Aorta (tissue), 5 donors: ENCODE results near the gene TRAPPC6A. TPM values are rescaled to one million over a fixed set of nuclear protein-coding genes. Genes with fewer than 3 reads are reported as not detected.
A peak's percentile ranks its signal among the peaks of the same experiment; 100 is the strongest.

Experiments
- ATAC-seq: fragments of 200-7000 bp; cut with Tn5 transposase; one replicate; pipeline ENCODE4 v1.9.1; 2022; ENCODE audit warnings: moderate library complexity; ENCODE audit not compliant: low FRiP score
- DNase-seq, 2 donors: peaks; one replicate each; pipeline ENCODE4 v3.0.0-alpha.2; 2020
- H3K27ac ChIP-seq, 2 donors: one replicate each; pipeline ENCODE4 v1.5.1; 2013; ENCODE audit warnings: low read length in 2 of 2, mild to moderate bottlenecking in 2 of 2, moderate library complexity in 2 of 2, control low read depth in 1 of 2, inconsistent platforms in 1 of 2, low read depth in 1 of 2
- H3K27me3 ChIP-seq, 2 donors: one replicate each; pipeline ENCODE4 v1.6.1; 2013; ENCODE audit warnings: control low read depth in 1 of 2, low read length in 1 of 2, mild to moderate bottlenecking in 1 of 2, moderate library complexity in 1 of 2; ENCODE audit not compliant: insufficient read depth in 2 of 2, control insufficient read depth in 1 of 2
- H3K36me3 ChIP-seq, 2 donors: one replicate each; pipeline ENCODE4 v1.6.1; 2013; ENCODE audit warnings: control low read depth in 1 of 2, low read length in 1 of 2, mild to moderate bottlenecking in 1 of 2; ENCODE audit not compliant: insufficient read depth in 2 of 2, control insufficient read depth in 1 of 2
- H3K4me1 ChIP-seq, 2 donors: one replicate each; pipeline ENCODE4 v1.6.1; 2013; ENCODE audit warnings: low read length in 2 of 2, control low read depth in 1 of 2, mild to moderate bottlenecking in 1 of 2, moderate library complexity in 1 of 2; ENCODE audit not compliant: insufficient read depth in 2 of 2, control insufficient read depth in 1 of 2
- H3K4me3 ChIP-seq, 2 donors: one replicate each; pipeline ENCODE4 v1.5.1; 2013; ENCODE audit warnings: low read length in 2 of 2, control low read depth in 1 of 2, mild to moderate bottlenecking in 1 of 2
- H3K9me3 ChIP-seq: one replicate; pipeline ENCODE4 v1.6.1; 2013; ENCODE audit warnings: mild to moderate bottlenecking, low read length; ENCODE audit not compliant: control insufficient read depth
- WGBS, 2 donors: extraction: QIAGEN DNeasy Blood & Tissue Kit; methylation state at CpG; one replicate each; pipeline ENCODE4 v1.1.7; 2013; 5-methylcytosine and 5-hydroxymethylcytosine counted together
- intact Hi-C, 2 donors: fragments of 100-400 bp; cut with DNase I; formaldehyde crosslinking; loops; one replicate each; pipeline versions ENCODE4 v1.14.2 to v1.15.0; 2022
- polyA plus RNA-seq, 2 donors: library from polyadenylated mRNA; stranded (reverse); fragments of 200-250 nt; gene quantifications; one replicate each; pipeline ENCODE4 v1.2.3, GENCODE V29; 2013
- total RNA-seq, 2 donors: library from RNA; stranded (reverse); fragmentation: NEBNext Ultra II Directional; extraction: Animal tissue kit (Norgen Biotek cat#: 25700); gene quantifications; one replicate each; pipeline ENCODE4 v1.2.1, GENCODE V29; 2021
- donor health status: healthy with polysubstance abuse.
- donor health status: Bipolar disorder and iron deficiency.
- donor health status: DM: no; HTN: no; CAD: no.
- donor health status: DM: no; HTN: no; CAD: no.
- donor health status: DM: yes; HTN: yes; CAD: no.

Gene TRAPPC6A
- total and polyA plus RNA-seq, 4 donors = 9.5 to 17.0 (median 15.1) TPM

DNA sequence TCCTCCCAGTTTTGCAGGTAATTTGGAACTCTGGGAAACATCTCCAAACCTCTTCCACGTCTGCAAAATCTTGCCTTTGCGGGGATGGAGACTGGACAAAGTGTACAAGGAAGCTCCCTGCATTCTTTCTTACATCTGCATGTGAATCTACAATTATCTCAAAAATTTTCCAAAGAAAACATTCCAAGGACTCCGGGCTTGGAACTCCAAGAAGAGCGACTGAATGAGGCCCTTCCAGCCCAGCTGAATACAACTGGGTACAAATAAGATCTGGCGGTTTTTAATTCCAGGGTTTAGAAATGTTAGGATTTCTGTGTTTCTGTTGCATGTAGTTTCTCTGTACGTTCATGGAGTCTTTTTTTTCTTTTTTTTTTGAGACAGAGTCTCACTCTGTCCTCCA is 38.6 kb upstream of the TRAPPC6A start:
- no peak for ATAC-seq
- H3K27me3 ChIP-seq = no peaks in the 10 kb centered on the region
- WGBS, 2 donors = 38 to 40% methylated on average over 6 of the region's 6 CpGs
- no peaks in the 10 kb centered on the region for H3K36me3 ChIP-seq
- H3K4me3 ChIP-seq = no peak overlapping the region
- DNase-seq = no peak
- H3K9me3 ChIP-seq = no peaks in the 10 kb centered on the region
- no peaks in the 10 kb centered on the region for H3K4me1 ChIP-seq
- H3K27ac ChIP-seq = no peak overlapping the region
- intact Hi-C loops = no loop called here

DNA sequence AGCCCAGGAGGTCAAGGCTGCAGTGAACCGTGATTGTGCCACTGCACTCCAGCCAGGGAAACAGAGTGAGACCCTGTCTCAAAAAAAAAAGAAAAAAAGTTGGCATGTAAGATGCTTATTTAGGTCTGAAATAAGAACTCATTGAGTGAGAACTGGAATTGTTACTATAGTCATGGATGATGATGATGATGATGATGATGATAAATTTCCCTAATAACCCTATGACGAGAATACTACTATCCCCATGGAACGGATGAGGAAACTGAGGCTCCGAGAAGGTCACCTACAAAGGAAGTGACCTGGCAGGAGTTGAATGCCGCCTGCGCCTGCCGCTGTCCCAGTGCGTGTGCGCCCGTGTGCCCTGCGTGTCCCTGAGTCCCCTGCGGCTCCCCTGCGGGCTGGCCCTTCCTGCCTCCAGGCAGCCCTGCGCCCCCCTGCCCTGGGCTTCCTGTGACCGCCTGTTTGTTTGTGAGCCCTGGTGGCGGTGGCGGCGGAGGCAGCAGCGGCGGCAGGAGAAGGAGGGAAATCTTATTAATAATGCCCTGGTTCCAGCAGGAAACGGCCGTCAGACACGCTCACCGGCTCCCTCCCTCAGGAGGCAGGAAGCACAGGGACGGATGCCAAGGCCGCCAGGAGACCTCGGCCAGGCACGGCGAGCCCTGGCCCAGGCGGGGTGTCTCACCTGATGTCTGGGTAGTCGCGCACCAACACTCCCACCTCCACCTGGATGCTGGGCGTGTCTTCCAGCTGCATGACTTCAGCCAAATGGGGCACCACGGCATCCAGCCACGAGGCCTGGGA is 37.6 kb upstream of the TRAPPC6A start:
- ATAC-seq (no peak), DNase-seq (peak in 1 of 2 donors; percentile 76)
- no peaks in the 10 kb centered on the region for H3K36me3 ChIP-seq
- intact Hi-C loops = no loop called here
- no peak overlapping the region for H3K27ac ChIP-seq
- H3K27me3 ChIP-seq = no peaks in the 10 kb centered on the region
- no peaks in the 10 kb centered on the region for H3K4me1 ChIP-seq
- WGBS, 2 donors = 9 to 11% methylated on average over 35 of the region's 35 CpGs
- H3K9me3 ChIP-seq = no peaks in the 10 kb centered on the region
- no peak overlapping the region for H3K4me3 ChIP-seq

- H3K27me3 ChIP-seq = no peaks in the 10 kb centered on the region
- no peaks in the 10 kb centered on the region for H3K9me3 ChIP-seq
- no peak for ATAC-seq
- 88 to 92% methylated on average over 21 to 23 of the region's 23 CpGs for WGBS, 2 donors
- H3K4me3 ChIP-seq = no peak overlapping the region
- intact Hi-C loops = no loop called here
- DNase-seq = no peak
- no peak overlapping the region for H3K27ac ChIP-seq
- no peaks in the 10 kb centered on the region for H3K4me1 ChIP-seq
- H3K36me3 ChIP-seq = no peaks in the 10 kb centered on the region
Observed at GRCh38 chr19:45213031-45213430, 35.0 kb upstream of the TRAPPC6A start.

- intact Hi-C loops = no loop called here
- H3K27me3 ChIP-seq = no peaks in the 10 kb centered on the region
- no peak overlapping the region for H3K27ac ChIP-seq
Observed at GRCh38 chr19:45211751-45212381, 33.8 kb upstream of the TRAPPC6A start.

DNA sequence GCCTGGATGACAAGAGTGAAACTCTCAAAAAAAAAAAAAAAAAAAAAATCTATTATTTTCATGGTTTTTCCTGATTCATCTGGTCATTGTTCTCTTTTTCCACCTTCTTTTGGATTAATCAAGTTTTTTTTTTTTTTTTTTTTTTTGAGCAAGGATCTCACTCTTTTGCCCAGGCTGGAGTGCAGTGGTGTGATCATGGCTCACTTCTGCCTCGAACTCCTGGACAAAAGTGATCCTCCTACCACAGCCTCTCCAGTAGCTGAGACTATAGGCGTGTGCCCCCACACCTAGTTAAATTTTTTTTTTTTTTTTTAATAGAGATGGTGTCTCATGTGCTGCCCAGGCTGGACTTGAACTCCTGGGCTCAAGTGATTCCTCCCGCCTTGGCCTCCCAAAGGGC is 28.3 kb upstream of the TRAPPC6A start:
- no peak overlapping the region for H3K27ac ChIP-seq
- H3K9me3 ChIP-seq = no peaks in the 10 kb centered on the region
- intact Hi-C loops = no loop called here

More at GRCh38 chr19:45211751-45212381, 33.8 kb upstream of the TRAPPC6A start:
- WGBS, 2 donors = 24 to 28% methylated on average over 16 to 17 of the region's 17 CpGs
- Histone ChIP-seq H3K36me3 (no peaks in the 10 kb centered on the region), H3K9me3 (no peaks in the 10 kb centered on the region), H3K4me1 (no peaks in the 10 kb centered on the region), H3K4me3 (no peak overlapping the region)
- peak in 1 of 2 donors; percentile 80 for DNase-seq
- peak; percentile 73 for ATAC-seq

GRCh38 chr19:45205810-45206209 is 27.8 kb upstream of the TRAPPC6A start:
- H3K27ac ChIP-seq = no peak overlapping the region
- no peaks in the 10 kb centered on the region for H3K27me3 ChIP-seq
- H3K4me3 ChIP-seq = no peak overlapping the region
- intact Hi-C loops = no loop called here
- no peaks in the 10 kb centered on the region for H3K4me1 ChIP-seq
- no peak for ATAC-seq
- no peaks in the 10 kb centered on the region for H3K36me3 ChIP-seq
- 86 to 88% methylated on average over 12 of the region's 12 CpGs for WGBS, 2 donors
- no peak for DNase-seq
- H3K9me3 ChIP-seq = no peaks in the 10 kb centered on the region

More for the DNA sequence above, 28.3 kb upstream of the TRAPPC6A start:
- Histone ChIP-seq H3K4me3 (no peak overlapping the region), H3K27me3 (no peaks in the 10 kb centered on the region), H3K36me3 (no peaks in the 10 kb centered on the region), H3K4me1 (no peaks in the 10 kb centered on the region)
- DNase-seq = no peak
- WGBS, 2 donors = 92 to 96% methylated on average over 3 of the region's 3 CpGs
- no peak for ATAC-seq

GRCh38 chr19:45202637-45203036 is 24.6 kb upstream of the TRAPPC6A start:
- 90 to 91% methylated on average over 6 of the region's 6 CpGs for WGBS, 2 donors
- ATAC-seq = no peak
- intact Hi-C loops = no loop called here

GRCh38 chr19:45200568-45200967 is 22.5 kb upstream of the TRAPPC6A start:
- no peak for DNase-seq
- Histone ChIP-seq H3K9me3 (no peaks in the 10 kb centered on the region), H3K36me3 (no peaks in the 10 kb centered on the region), H3K27ac (no peak overlapping the region), H3K27me3 (no peaks in the 10 kb centered on the region), H3K4me1 (no peaks in the 10 kb centered on the region), H3K4me3 (no peak overlapping the region)
- intact Hi-C loops = no loop called here
- 55 to 67% methylated on average over 4 of the region's 4 CpGs for WGBS, 2 donors
- no peak for ATAC-seq

More at GRCh38 chr19:45202637-45203036, 24.6 kb upstream of the TRAPPC6A start:
- no peaks in the 10 kb centered on the region for H3K27me3 ChIP-seq
- no peak overlapping the region for H3K27ac ChIP-seq
- no peak for DNase-seq
- no peaks in the 10 kb centered on the region for H3K9me3 ChIP-seq
- no peaks in the 10 kb centered on the region for H3K36me3 ChIP-seq
- H3K4me3 ChIP-seq = no peak overlapping the region
- H3K4me1 ChIP-seq = no peaks in the 10 kb centered on the region

DNA sequence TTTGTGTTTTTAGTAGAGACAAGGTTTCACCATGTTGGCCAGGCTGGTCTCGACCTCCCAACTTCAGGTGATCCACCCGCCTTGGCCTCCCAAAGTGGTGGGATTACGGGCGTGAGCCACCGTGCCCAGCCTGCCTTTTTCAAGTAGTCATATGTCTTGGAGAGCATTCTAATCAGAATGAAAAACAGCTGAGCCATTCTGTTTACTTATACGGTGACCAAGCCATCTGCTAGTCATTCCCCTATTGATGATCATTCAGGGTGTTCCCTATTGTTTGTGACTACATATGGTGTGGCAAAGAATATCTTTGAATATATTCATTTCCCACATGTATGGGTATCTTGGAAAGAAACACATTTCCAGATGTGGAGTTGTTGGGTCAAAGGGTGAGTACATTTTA is 17.7 kb upstream of the TRAPPC6A start:
- whole genome bisulfite sequencing, 2 donors = 90% methylated on average over 6 of the region's 6 CpGs
- H3K27ac ChIP-seq = no peak overlapping the region
- no peaks in the 10 kb centered on the region for H3K4me1 ChIP-seq
- H3K9me3 ChIP-seq = no peaks in the 10 kb centered on the region
- H3K27me3 ChIP-seq = no peaks in the 10 kb centered on the region
- H3K4me3 ChIP-seq = no peak overlapping the region
- no peaks in the 10 kb centered on the region for H3K36me3 ChIP-seq
- ATAC-seq (no peak), DNase-seq (no peak)
- intact Hi-C loops = no loop called here
